ENCODE data around the gene RPTOR. TPM values are rescaled to one million over a fixed set of nuclear protein-coding genes. Genes with fewer than 3 reads are reported as not detected.
A peak's percentile ranks its signal among the peaks of the same experiment; 100 is the strongest.

Gene RPTOR
- polyA plus RNA-seq, 1 donor from 2014 or later = 9.9 TPM

- H3K27me3 Mint-ChIP-seq = no peaks in the 10 kb centered on the region
- peak overlapping the region in 1 of 4 donors; percentile 84 for H3K4me3 Mint-ChIP-seq
- peaks cover 0 to 5% (median 4%) of the 10 kb centered on the region in 3 donors for H3K4me1 Mint-ChIP-seq
- peaks cover 0 to 4% (median 0%) of the 10 kb centered on the region in 3 donors for H3K9me3 Mint-ChIP-seq
- peaks cover 6% of the 10 kb centered on the region for H3K36me3 Mint-ChIP-seq
- no peak overlapping the region for H3K27ac Mint-ChIP-seq
Measured at GRCh38 chr17:80861892-80862291, 317.3 kb downstream of the RPTOR start.

GRCh38 chr17:80862481-80862961 lies 317.9 kb downstream of the RPTOR start:
- peaks cover 0 to 4% (median 0%) of the 10 kb centered on the region in 3 donors for H3K9me3 Mint-ChIP-seq
- H3K27ac Mint-ChIP-seq = no peak overlapping the region
- H3K4me1 Mint-ChIP-seq = peaks cover 0 to 5% (median 4%) of the 10 kb centered on the region in 3 donors
- H3K27me3 Mint-ChIP-seq = no peaks in the 10 kb centered on the region
- H3K36me3 Mint-ChIP-seq = peaks cover 6% of the 10 kb centered on the region
- peak overlapping the region in 1 of 4 donors; percentile 84 for H3K4me3 Mint-ChIP-seq

- Mint-ChIP-seq H3K27me3 (no peaks in the 10 kb centered on the region), H3K9me3 (peaks cover 0 to 4% (median 0%) of the 10 kb centered on the region in 3 donors), H3K4me3 (no peak overlapping the region), H3K4me1 (peaks cover 0 to 5% (median 5%) of the 10 kb centered on the region in 3 donors), H3K27ac (no peak overlapping the region), H3K36me3 (peaks cover 8% of the 10 kb centered on the region)
Measured at GRCh38 chr17:80862978-80863377, 318.3 kb downstream of the RPTOR start.

DNA sequence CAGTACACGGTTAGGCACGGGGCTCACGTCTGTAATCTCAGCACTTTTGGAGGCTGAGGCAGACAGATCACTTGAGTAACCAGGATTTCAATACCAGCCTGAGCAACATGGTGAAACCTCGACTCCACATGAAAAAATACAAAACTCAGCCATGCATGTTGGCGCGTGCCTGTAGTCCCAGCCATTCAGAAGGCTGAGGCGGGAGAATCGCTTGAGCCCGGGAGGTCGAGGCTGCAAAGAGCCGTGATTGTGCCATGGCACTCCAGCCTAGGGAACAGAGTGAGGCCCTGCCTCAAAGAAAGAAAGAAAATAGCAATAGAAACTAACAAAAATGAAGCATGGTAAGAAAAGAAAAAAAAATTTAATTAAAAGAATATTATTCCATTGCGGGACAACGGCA lies 319.0 kb downstream of the RPTOR start:
- no peak overlapping the region for H3K4me3 Mint-ChIP-seq
- no peaks in the 10 kb centered on the region for H3K27me3 Mint-ChIP-seq
- peaks cover 0 to 4% (median 0%) of the 10 kb centered on the region in 3 donors for H3K9me3 Mint-ChIP-seq
- no peak overlapping the region for H3K27ac Mint-ChIP-seq
- peaks cover 0 to 10% (median 5%) of the 10 kb centered on the region in 3 donors for H3K4me1 Mint-ChIP-seq
- H3K36me3 Mint-ChIP-seq = peaks cover 8% of the 10 kb centered on the region

GRCh38 chr17:80864751-80865150 lies 320.1 kb downstream of the RPTOR start:
- H3K4me1 Mint-ChIP-seq = peaks cover 0 to 8% (median 5%) of the 10 kb centered on the region in 3 donors
- peaks cover 0 to 4% (median 0%) of the 10 kb centered on the region in 3 donors for H3K9me3 Mint-ChIP-seq

DNA sequence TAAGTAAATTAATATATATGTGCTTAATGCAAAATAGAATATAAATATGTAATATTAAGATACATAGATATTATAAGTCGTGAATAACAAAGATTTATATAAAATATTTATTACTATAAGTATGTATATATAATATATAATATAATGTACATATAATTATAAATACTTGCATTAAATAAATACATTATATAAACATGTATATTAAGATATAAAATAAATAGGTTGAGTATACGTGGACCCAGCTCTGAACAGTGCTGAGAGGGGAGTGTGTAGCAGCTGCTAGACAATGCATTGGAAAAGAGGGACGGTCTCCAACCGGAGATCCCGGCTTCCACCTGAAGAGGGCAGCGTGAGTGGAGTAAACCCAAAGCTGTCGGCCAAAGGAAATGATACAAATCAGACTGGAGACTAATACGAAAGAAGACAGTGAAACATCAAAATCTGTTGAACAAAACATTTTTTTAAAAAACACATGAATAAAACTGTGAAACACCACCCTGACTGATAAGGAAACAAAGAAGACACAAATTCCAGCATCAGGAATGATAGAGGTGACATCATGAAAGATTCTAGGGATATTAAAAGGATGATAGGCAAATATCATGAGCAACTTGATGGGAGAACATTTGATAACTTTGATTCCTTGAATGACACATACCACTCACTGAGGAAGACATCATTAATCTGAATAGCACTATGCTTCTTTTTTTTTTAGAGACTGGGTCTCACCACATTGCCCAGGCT lies 321.6 kb downstream of the RPTOR start:
- peaks cover 0 to 4% (median 0%) of the 10 kb centered on the region in 3 donors for H3K9me3 Mint-ChIP-seq
- peaks cover 10% of the 10 kb centered on the region for H3K36me3 Mint-ChIP-seq
- H3K4me1 Mint-ChIP-seq = peaks cover 0 to 12% (median 6%) of the 10 kb centered on the region in 3 donors
- H3K4me3 Mint-ChIP-seq = peak overlapping the region in 1 of 4 donors; percentile 61
- no peaks in the 10 kb centered on the region for H3K27me3 Mint-ChIP-seq
- H3K27ac Mint-ChIP-seq = no peak overlapping the region

More at GRCh38 chr17:80864751-80865150, 320.1 kb downstream of the RPTOR start:
- Mint-ChIP-seq H3K4me3 (no peak overlapping the region), H3K27me3 (no peaks in the 10 kb centered on the region), H3K27ac (peak overlapping the region in 1 of 3 donors; percentile 5), H3K36me3 (peaks cover 10% of the 10 kb centered on the region)

- H3K9me3 Mint-ChIP-seq = peaks cover 0 to 4% (median 0%) of the 10 kb centered on the region in 3 donors
- H3K27ac Mint-ChIP-seq = no peak overlapping the region
- no peaks in the 10 kb centered on the region for H3K27me3 Mint-ChIP-seq
- peaks cover 8 to 15% (median 8%) of the 10 kb centered on the region in 3 donors for H3K4me1 Mint-ChIP-seq
- no peak overlapping the region for H3K4me3 Mint-ChIP-seq
- peaks cover 12% of the 10 kb centered on the region for H3K36me3 Mint-ChIP-seq
Measured at GRCh38 chr17:80868022-80868609, 323.5 kb downstream of the RPTOR start.

DNA sequence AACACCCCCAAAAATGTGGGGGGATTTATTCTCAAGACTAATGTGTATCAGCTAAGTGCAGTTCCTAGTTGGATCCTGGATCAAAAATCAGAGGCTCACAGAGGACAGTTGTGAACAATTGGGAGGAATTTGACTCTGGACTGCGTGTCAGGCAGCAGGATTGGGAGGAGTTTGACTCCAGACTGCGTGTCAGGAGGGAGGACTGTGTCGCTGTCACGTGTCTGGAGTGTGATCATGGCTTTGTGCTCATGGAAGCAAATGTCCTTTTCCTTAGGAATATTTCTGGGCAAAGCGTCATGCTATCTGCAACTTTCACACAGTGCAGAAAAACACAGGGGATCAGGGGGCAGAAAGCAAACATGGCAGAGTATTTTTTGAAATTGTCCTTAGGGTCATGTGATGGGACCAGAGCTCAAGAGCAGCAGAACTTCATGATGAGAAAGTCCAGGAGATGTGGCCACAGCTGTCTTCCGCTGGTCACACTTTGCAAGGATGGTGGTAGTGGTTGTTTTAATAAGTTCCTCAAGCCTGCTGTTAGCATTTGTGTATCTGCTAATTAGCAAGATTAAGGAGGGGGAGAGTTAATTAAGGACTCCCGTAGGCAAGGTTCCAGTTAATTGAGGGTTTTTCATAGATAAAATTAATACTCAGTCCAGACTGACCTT lies 325.0 kb downstream of the RPTOR start:
- Mint-ChIP-seq H3K27me3 (no peaks in the 10 kb centered on the region), H3K27ac (no peak overlapping the region), H3K9me3 (no peaks in the 10 kb centered on the region), H3K36me3 (peaks cover 15% of the 10 kb centered on the region), H3K4me1 (peaks cover 8 to 15% (median 8%) of the 10 kb centered on the region in 3 donors), H3K4me3 (no peak overlapping the region)

GRCh38 chr17:80870401-80870800 lies 325.8 kb downstream of the RPTOR start:
- no peak overlapping the region for H3K27ac Mint-ChIP-seq
- no peak overlapping the region for H3K4me3 Mint-ChIP-seq
- no peaks in the 10 kb centered on the region for H3K27me3 Mint-ChIP-seq
- H3K9me3 Mint-ChIP-seq = no peaks in the 10 kb centered on the region
- H3K36me3 Mint-ChIP-seq = peaks cover 15% of the 10 kb centered on the region
- peaks cover 8 to 12% (median 8%) of the 10 kb centered on the region in 3 donors for H3K4me1 Mint-ChIP-seq

- no peak overlapping the region for H3K27ac Mint-ChIP-seq
- peak overlapping the region in 1 of 4 donors; percentile 73 for H3K4me3 Mint-ChIP-seq
- peaks cover 8 to 12% (median 8%) of the 10 kb centered on the region in 3 donors for H3K4me1 Mint-ChIP-seq
- H3K27me3 Mint-ChIP-seq = no peaks in the 10 kb centered on the region
- H3K9me3 Mint-ChIP-seq = no peaks in the 10 kb centered on the region
- peaks cover 14% of the 10 kb centered on the region for H3K36me3 Mint-ChIP-seq
Measured at GRCh38 chr17:80871341-80871740, 326.7 kb downstream of the RPTOR start.

DNA sequence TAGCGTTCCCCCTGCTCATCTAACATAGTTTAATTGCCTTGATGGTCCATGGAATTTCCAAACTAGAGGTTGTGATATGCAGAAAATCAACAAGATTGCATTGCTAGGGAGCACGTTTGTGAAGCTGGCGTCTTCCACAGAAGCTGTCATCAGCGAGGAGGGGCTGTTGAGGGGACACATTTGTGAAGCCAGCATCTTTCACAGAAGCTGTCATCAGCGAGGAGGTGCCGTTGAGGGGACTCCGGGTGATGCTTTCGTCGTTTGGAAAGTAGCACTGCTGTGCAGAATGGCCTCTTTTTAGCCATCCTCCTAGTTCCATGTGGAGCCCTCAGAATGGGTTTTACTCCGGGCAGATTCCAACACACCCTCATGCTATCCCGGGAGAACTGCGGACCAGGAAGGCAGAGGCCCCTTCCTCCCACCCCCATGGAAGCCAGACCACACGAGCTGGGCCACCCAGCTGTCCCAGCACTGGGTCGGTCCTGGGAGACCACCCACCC lies 327.4 kb downstream of the RPTOR start:
- Mint-ChIP-seq H3K27ac (no peak overlapping the region), H3K4me3 (peak overlapping the region in 1 of 4 donors; percentile 73), H3K9me3 (no peaks in the 10 kb centered on the region), H3K4me1 (peaks cover 11 to 15% (median 11%) of the 10 kb centered on the region in 3 donors), H3K27me3 (no peaks in the 10 kb centered on the region), H3K36me3 (peaks cover 15% of the 10 kb centered on the region)

GRCh38 chr17:80872501-80873306 lies 328.1 kb downstream of the RPTOR start:
- peaks cover 16 to 21% (median 18%) of the 10 kb centered on the region in 3 donors for H3K4me1 Mint-ChIP-seq
- H3K27me3 Mint-ChIP-seq = no peaks in the 10 kb centered on the region
- H3K4me3 Mint-ChIP-seq = no peak overlapping the region
- H3K9me3 Mint-ChIP-seq = no peaks in the 10 kb centered on the region
- H3K36me3 Mint-ChIP-seq = peaks cover 16% of the 10 kb centered on the region
- H3K27ac Mint-ChIP-seq = no peak overlapping the region

GRCh38 chr17:80873307-80873951 lies 328.8 kb downstream of the RPTOR start:
- no peaks in the 10 kb centered on the region for H3K9me3 Mint-ChIP-seq
- H3K27ac Mint-ChIP-seq = no peak overlapping the region
- H3K4me3 Mint-ChIP-seq = no peak overlapping the region
- H3K27me3 Mint-ChIP-seq = no peaks in the 10 kb centered on the region
- H3K36me3 Mint-ChIP-seq = peaks cover 14% of the 10 kb centered on the region
- peaks cover 16 to 21% (median 16%) of the 10 kb centered on the region in 3 donors for H3K4me1 Mint-ChIP-seq
